Suprapubic skin (tissue), 4 donors: Measurements from ENCODE around the gene L3MBTL2. TPM values are rescaled to one million over a fixed set of nuclear protein-coding genes. Genes with fewer than 3 reads are reported as not detected.

Experiments used
- DNase-seq, 2 donors: peaks; one replicate each; pipeline ENCODE4 v3.0.0-alpha.2; 2019; ENCODE audit warnings: low spot score in 2 of 2
- H3K27ac ChIP-seq: fragments of 200-600 bp; sonication (generic); one replicate; pipeline ENCODE4 v1.5.1; 2019
- H3K27me3 ChIP-seq: fragments of 200-600 bp; sonication (generic); one replicate; pipeline ENCODE4 v1.5.1; 2019
- H3K36me3 ChIP-seq: fragments of 200-600 bp; sonication (generic); one replicate; pipeline ENCODE4 v1.5.1; 2019
- H3K4me1 ChIP-seq: fragments of 200-600 bp; sonication (generic); one replicate; pipeline ENCODE4 v1.5.1; 2019
- H3K4me3 ChIP-seq: fragments of 200-600 bp; sonication (generic); one replicate; pipeline ENCODE4 v1.5.1; 2019; ENCODE audit warnings: mild to moderate bottlenecking
- H3K9me3 ChIP-seq: fragments of 200-600 bp; sonication (generic); one replicate; pipeline ENCODE4 v1.5.1; 2019
- EP300 ChIP-seq: sonication (generic); formaldehyde crosslinking; IDR thresholded peaks from one replicate; pipeline ENCODE4 v1.6.1; 2017; ENCODE audit warnings: antibody characterized with exemption
- POLR2A ChIP-seq, 2 donors: fragments of 450-650 bp; IDR thresholded peaks; one replicate each; pipeline ENCODE4 v1.6.1; 2017; ENCODE audit warnings: antibody characterized with exemption in 2 of 2, mild to moderate bottlenecking in 2 of 2, moderate library complexity in 2 of 2
- POLR2AphosphoS5 ChIP-seq, 3 donors: sonication (generic); formaldehyde crosslinking; IDR thresholded peaks; one replicate each; pipeline ENCODE4 v1.6.1; 2017; ENCODE audit warnings: antibody characterized with exemption in 3 of 3
- WGBS: methylation state at CpG from one replicate; pipeline ENCODE4 v1.1.5; 2018; 5-methylcytosine and 5-hydroxymethylcytosine counted together
- total RNA-seq, 4 donors: library from RNA; depleted of rRNA; stranded (reverse); fragments of >200 nt; gene quantifications; one replicate each; pipeline ENCODE4 v1.1.0, GENCODE V29; 2016
- TF ChIP-seq, protein P1 (sequence below), 2 donors: fragments of 200-600 bp in 1 of 2; fragments of 450-650 bp in 1 of 2; sonication (generic) in 1 of 2; IDR thresholded peaks; one replicate each; pipeline ENCODE4 v1.5.1; 2016 to 2019; ENCODE audit warnings: antibody characterized with exemption in 2 of 2, mild to moderate bottlenecking in 1 of 2, moderate library complexity in 1 of 2

The L3MBTL2 gene
- total RNA-seq: 10 to 100 TPM; 13.2 to 36.5 (median 17.4) TPM

DNA sequence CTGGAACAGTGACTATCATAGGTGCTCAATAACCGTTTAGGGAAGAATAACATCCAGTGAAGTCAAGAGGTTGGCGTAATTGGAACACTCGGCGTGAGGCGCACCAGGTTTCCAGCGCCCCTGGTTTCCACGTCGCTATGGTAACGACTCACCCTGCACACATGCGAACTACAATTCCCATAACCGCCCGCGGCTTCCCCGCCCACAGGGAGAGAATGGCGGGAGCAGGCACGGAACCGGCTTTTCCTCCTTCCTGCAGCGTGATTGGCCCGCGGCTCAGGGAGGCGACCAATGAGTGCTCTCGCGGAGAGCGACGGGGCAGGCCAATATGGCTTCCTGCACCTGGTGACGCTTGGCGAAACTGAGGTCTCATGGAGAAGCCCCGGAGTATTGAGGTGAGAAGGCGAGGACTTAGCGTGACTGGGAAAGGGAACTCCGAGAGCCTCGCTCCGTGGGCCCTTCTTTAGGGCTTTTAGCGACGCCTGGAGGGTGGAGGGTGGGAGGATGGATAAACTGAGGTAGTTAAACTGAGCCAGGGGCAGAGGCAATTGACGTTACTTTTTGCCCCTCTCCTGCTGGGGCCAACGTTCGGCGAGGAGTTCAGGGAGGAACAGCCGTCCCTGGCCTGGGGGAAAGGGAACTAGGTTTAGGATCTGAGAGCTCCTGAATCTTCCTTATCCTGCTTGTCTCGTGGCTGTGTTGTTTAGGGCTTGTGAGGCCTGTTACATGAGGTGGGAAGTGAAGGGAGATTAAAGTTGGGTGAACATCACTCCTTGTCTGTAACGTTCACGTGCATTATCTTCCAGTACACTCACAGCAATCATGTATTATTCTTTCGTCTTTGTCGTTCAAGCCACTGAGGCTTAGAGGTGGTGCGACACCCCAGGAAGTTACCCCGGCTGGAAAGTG lies at the start of gene L3MBTL2:
Gene L3MBTL2 (plus strand): TSS at position 321 of the 909 bp plus-strand sequence. CDS start 51 bp downstream, at position 372.
- H3K4me3 ChIP-seq: peak within 1 kb of the TSS; percentile 72
- H3K27me3 ChIP-seq: no peaks in the 10 kb centered on the region
- H3K36me3 ChIP-seq: peaks cover 10% of the 10 kb centered on the region
- 2% methylated on average over 46 of the region's 47 CpGs for WGBS
- TF ChIP-seq, protein P1, sequence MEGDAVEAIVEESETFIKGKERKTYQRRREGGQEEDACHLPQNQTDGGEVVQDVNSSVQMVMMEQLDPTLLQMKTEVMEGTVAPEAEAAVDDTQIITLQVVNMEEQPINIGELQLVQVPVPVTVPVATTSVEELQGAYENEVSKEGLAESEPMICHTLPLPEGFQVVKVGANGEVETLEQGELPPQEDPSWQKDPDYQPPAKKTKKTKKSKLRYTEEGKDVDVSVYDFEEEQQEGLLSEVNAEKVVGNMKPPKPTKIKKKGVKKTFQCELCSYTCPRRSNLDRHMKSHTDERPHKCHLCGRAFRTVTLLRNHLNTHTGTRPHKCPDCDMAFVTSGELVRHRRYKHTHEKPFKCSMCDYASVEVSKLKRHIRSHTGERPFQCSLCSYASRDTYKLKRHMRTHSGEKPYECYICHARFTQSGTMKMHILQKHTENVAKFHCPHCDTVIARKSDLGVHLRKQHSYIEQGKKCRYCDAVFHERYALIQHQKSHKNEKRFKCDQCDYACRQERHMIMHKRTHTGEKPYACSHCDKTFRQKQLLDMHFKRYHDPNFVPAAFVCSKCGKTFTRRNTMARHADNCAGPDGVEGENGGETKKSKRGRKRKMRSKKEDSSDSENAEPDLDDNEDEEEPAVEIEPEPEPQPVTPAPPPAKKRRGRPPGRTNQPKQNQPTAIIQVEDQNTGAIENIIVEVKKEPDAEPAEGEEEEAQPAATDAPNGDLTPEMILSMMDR (IDR thresholded peaks at IDR 0.05): no peak
- TF ChIP-seq POLR2AphosphoS5 (IDR thresholded peaks at IDR 0.05) (peak in 2 of 3 donors; percentile 71 to 73), POLR2A (IDR thresholded peaks at IDR 0.05) (no peak)
- H3K9me3 ChIP-seq: no peaks in the 10 kb centered on the region
- H3K27ac ChIP-seq: peak within 1 kb of the TSS; percentile 74
- peak; percentile 99 for DNase-seq
- peaks cover 10% of the 10 kb centered on the region for H3K4me1 ChIP-seq

DNA sequence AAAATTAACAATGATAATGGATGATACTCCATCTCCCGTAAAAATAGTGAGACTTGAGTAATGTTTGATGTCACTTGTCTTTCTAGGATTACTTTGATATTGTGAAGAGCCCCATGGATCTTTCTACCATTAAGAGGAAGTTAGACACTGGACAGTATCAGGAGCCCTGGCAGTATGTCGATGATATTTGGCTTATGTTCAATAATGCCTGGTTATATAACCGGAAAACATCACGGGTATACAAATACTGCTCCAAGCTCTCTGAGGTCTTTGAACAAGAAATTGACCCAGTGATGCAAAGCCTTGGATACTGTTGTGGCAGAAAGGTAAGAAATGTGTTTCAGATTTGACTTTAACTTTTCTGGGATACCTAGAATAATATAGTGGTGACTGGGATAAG lies 48.0 kb upstream of the L3MBTL2 start:
- no peak overlapping the region for H3K27ac ChIP-seq
- H3K27me3 ChIP-seq: no peaks in the 10 kb centered on the region
- no peaks in the 10 kb centered on the region for H3K9me3 ChIP-seq
- DNase-seq: no peak
- TF ChIP-seq, protein P1 (IDR thresholded peaks at IDR 0.05): no peak
- no peak for TF ChIP-seq POLR2AphosphoS5 (IDR thresholded peaks at IDR 0.05)
- no peak for TF ChIP-seq POLR2A (IDR thresholded peaks at IDR 0.05)
- 75% methylated on average over 4 of the region's 4 CpGs for WGBS
- no peak overlapping the region for H3K4me3 ChIP-seq
- H3K36me3 ChIP-seq: peaks cover 99% of the 10 kb centered on the region
- no peaks in the 10 kb centered on the region for H3K4me1 ChIP-seq

DNA sequence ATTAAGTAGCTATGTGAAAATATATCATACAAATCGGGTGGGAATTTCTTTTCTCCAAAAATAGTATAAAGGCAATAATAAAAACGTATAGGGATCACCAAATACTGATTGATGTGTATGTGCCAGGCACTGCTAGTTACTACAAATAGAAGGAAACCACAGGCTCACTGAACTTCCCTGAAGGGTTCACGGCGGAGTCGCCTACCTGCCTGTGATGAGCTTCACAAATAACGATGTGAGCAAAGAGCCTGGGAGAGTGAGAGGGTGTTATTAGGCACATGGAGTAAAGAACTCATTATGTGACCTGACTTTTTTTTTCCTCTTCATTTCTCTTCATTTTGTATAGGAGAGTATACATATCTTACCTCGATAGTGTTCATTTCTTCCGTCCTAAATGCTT lies 36.0 kb upstream of the L3MBTL2 start:
- Histone ChIP-seq H3K9me3 (no peaks in the 10 kb centered on the region), H3K4me1 (no peaks in the 10 kb centered on the region), H3K36me3 (peaks cover 95% of the 10 kb centered on the region), H3K4me3 (no peak overlapping the region), H3K27me3 (no peaks in the 10 kb centered on the region), H3K27ac (no peak overlapping the region)
- no peak for DNase-seq
- WGBS: 89% methylated on average over 8 of the region's 8 CpGs
- TF ChIP-seq, protein P1 (IDR thresholded peaks at IDR 0.05): no peak
- TF ChIP-seq POLR2AphosphoS5 (IDR thresholded peaks at IDR 0.05) (no peak), POLR2A (IDR thresholded peaks at IDR 0.05) (no peak), EP300 (no peak)

DNA sequence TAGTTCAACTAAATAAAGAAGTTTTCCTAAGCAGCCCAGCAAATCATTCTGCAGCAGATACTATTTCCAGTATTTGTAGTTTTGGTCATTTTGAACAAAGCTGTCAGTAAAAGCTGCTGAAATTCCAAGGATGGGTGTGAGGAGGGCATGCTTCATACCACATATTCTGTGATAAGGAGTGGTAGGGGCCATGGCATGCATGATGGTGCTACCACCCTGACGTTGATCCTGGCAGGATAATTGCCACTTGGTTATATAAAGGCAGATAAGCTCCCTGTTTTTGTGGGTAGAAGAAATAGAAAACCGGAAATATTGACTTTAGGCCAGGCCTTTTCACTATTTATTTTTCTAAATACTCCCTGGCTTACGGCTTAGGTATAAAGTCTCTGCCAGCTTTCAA lies 33.1 kb upstream of the L3MBTL2 start:
- Histone ChIP-seq H3K27ac (no peak overlapping the region), H3K4me3 (no peak overlapping the region), H3K9me3 (no peaks in the 10 kb centered on the region), H3K36me3 (peaks cover 95% of the 10 kb centered on the region), H3K4me1 (no peaks in the 10 kb centered on the region), H3K27me3 (no peaks in the 10 kb centered on the region)
- DNase-seq: no peak
- WGBS: 67% methylated on average over 3 of the region's 3 CpGs
- no peak for TF ChIP-seq EP300
- TF ChIP-seq POLR2A (IDR thresholded peaks at IDR 0.05): no peak

DNA sequence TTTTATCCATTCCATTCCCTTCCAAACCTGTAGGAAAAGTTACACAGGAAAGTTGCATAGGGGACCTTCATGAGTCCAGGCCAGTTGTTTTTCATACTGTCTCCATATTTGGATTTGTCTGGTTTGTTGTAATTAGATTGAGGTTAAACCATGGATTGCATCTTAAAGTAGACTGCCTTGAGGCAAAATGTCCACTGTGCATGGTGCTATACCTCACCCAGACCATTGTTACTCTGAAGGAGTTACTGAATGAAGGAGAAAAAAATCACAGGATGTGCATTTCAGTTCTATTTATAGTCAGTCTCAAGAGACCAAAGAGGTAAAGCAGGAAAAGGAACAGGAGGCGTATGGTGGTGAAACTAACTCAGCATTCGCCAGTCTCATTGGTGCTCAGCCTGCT lies 29.6 kb upstream of the L3MBTL2 start:
- Histone ChIP-seq H3K27ac (no peak overlapping the region), H3K27me3 (no peaks in the 10 kb centered on the region), H3K9me3 (no peaks in the 10 kb centered on the region), H3K4me3 (no peak overlapping the region), H3K36me3 (peaks cover 90% of the 10 kb centered on the region), H3K4me1 (no peaks in the 10 kb centered on the region)
- no peak for TF ChIP-seq POLR2A (IDR thresholded peaks at IDR 0.05)
- TF ChIP-seq, protein P1 (IDR thresholded peaks at IDR 0.05): no peak
- no peak for TF ChIP-seq EP300
- TF ChIP-seq POLR2AphosphoS5 (IDR thresholded peaks at IDR 0.05): no peak
- 70% methylated on average over 2 of the region's 2 CpGs for WGBS
- no peak for DNase-seq
